Activated naive CD4-positive, alpha-beta T cell treated with anti-CD3 and anti-CD28 coated beads, Interleukin-2, amount 10 ng/mL, durations not matched to agents 7 days and 5 days (primary cell): ENCODE results near the gene PAM16.

Experiments
- CTCF ChIA-PET: fragments of 350-600 bp; sonication (Branson Sonifier 250); formaldehyde crosslinking; loops from one replicate; lab custom pipeline; 2021; ENCODE audit warnings: antibody characterized with exemption; lab: Charles Lee
- DNase-seq: peaks from one replicate; pipeline ENCODE4 v3.0.0-alpha.2; 2020
- H3K27ac Mint-ChIP-seq: one replicate; pipeline ENCODE4 v1.8.0; 2021; ENCODE audit warnings: mild to moderate bottlenecking, moderate library complexity, mixed read lengths
- H3K27me3 Mint-ChIP-seq: one replicate; pipeline ENCODE4 v1.8.0; 2021; ENCODE audit warnings: mild to moderate bottlenecking, mixed read lengths
- H3K36me3 Mint-ChIP-seq: one replicate; pipeline ENCODE4 v1.8.0; 2021; ENCODE audit warnings: mixed read lengths
- H3K4me1 Mint-ChIP-seq: one replicate; pipeline ENCODE4 v1.8.0; 2021; ENCODE audit warnings: mixed read lengths
- H3K4me3 Mint-ChIP-seq: one replicate; pipeline ENCODE4 v1.8.0; 2021; ENCODE audit warnings: mild to moderate bottlenecking, moderate library complexity, mixed read lengths
- H3K9me3 Mint-ChIP-seq: one replicate; pipeline ENCODE4 v1.8.0; 2021; ENCODE audit warnings: mixed read lengths

The PAM16 gene

GRCh38 chr16:4370570-4371356 is 19.6 kb upstream of the PAM16 start:
- CTCF ChIA-PET: no interaction called here
- Mint-ChIP-seq H3K36me3 (peaks cover 8% of the 10 kb centered on the region), H3K9me3 (no peaks in the 10 kb centered on the region), H3K4me1 (peaks cover 11% of the 10 kb centered on the region), H3K4me3 (no peak overlapping the region), H3K27ac (no peak overlapping the region), H3K27me3 (no peaks in the 10 kb centered on the region)
- DNase-seq: no peak

GRCh38 chr16:4370151-4370550 is 19.0 kb upstream of the PAM16 start:
- H3K27me3 Mint-ChIP-seq: no peaks in the 10 kb centered on the region
- no peak for DNase-seq
- CTCF ChIA-PET: no interaction called here
- peaks cover 11% of the 10 kb centered on the region for H3K4me1 Mint-ChIP-seq
- no peaks in the 10 kb centered on the region for H3K9me3 Mint-ChIP-seq
- H3K27ac Mint-ChIP-seq: no peak overlapping the region
- no peak overlapping the region for H3K4me3 Mint-ChIP-seq
- H3K36me3 Mint-ChIP-seq: peaks cover 7% of the 10 kb centered on the region

GRCh38 chr16:4369007-4369733 is 18.0 kb upstream of the PAM16 start:
- H3K27ac Mint-ChIP-seq: no peak overlapping the region
- peaks cover 7% of the 10 kb centered on the region for H3K36me3 Mint-ChIP-seq
- no peaks in the 10 kb centered on the region for H3K27me3 Mint-ChIP-seq
- H3K4me3 Mint-ChIP-seq: no peak overlapping the region
- no peaks in the 10 kb centered on the region for H3K9me3 Mint-ChIP-seq
- CTCF ChIA-PET: no interaction called here
- H3K4me1 Mint-ChIP-seq: peaks cover 11% of the 10 kb centered on the region
- DNase-seq: no peak

GRCh38 chr16:4367393-4367856 is 16.3 kb upstream of the PAM16 start:
- peaks cover 17% of the 10 kb centered on the region for H3K36me3 Mint-ChIP-seq
- DNase-seq: no peak
- peaks cover 4% of the 10 kb centered on the region for H3K4me1 Mint-ChIP-seq
- no peaks in the 10 kb centered on the region for H3K9me3 Mint-ChIP-seq
- H3K27ac Mint-ChIP-seq: no peak overlapping the region
- H3K4me3 Mint-ChIP-seq: no peak overlapping the region
- CTCF ChIA-PET: no interaction called here
- no peaks in the 10 kb centered on the region for H3K27me3 Mint-ChIP-seq

GRCh38 chr16:4366016-4366415 is 14.9 kb upstream of the PAM16 start:
- CTCF ChIA-PET: no interaction called here
- H3K27ac Mint-ChIP-seq: no peak overlapping the region

GRCh38 chr16:4365615-4366014 is 14.5 kb upstream of the PAM16 start:
- H3K4me3 Mint-ChIP-seq: no peak overlapping the region
- DNase-seq: no peak
- peaks cover 25% of the 10 kb centered on the region for H3K36me3 Mint-ChIP-seq
- no peaks in the 10 kb centered on the region for H3K27me3 Mint-ChIP-seq
- CTCF ChIA-PET: no interaction called here
- no peaks in the 10 kb centered on the region for H3K4me1 Mint-ChIP-seq
- H3K27ac Mint-ChIP-seq: no peak overlapping the region
- H3K9me3 Mint-ChIP-seq: no peaks in the 10 kb centered on the region

More at GRCh38 chr16:4366016-4366415, 14.9 kb upstream of the PAM16 start:
- Mint-ChIP-seq H3K27me3 (no peaks in the 10 kb centered on the region), H3K4me1 (no peaks in the 10 kb centered on the region), H3K9me3 (no peaks in the 10 kb centered on the region), H3K36me3 (peaks cover 22% of the 10 kb centered on the region), H3K4me3 (no peak overlapping the region)
- no peak for DNase-seq

GRCh38 chr16:4365014-4365406 is 13.9 kb upstream of the PAM16 start:
- peaks cover 25% of the 10 kb centered on the region for H3K36me3 Mint-ChIP-seq
- no peaks in the 10 kb centered on the region for H3K9me3 Mint-ChIP-seq
- no peak overlapping the region for H3K4me3 Mint-ChIP-seq
- no peak for DNase-seq
- CTCF ChIA-PET: no interaction called here
- no peaks in the 10 kb centered on the region for H3K27me3 Mint-ChIP-seq
- H3K27ac Mint-ChIP-seq: no peak overlapping the region
- no peaks in the 10 kb centered on the region for H3K4me1 Mint-ChIP-seq

- no peaks in the 10 kb centered on the region for H3K4me1 Mint-ChIP-seq
- H3K9me3 Mint-ChIP-seq: no peaks in the 10 kb centered on the region
- no peak overlapping the region for H3K4me3 Mint-ChIP-seq
- H3K36me3 Mint-ChIP-seq: peaks cover 25% of the 10 kb centered on the region
- CTCF ChIA-PET: no interaction called here
- H3K27me3 Mint-ChIP-seq: no peaks in the 10 kb centered on the region
- no peak for DNase-seq
- no peak overlapping the region for H3K27ac Mint-ChIP-seq
Measured at GRCh38 chr16:4364196-4365013, 13.3 kb upstream of the PAM16 start.

- H3K4me3 Mint-ChIP-seq: no peak overlapping the region
- H3K4me1 Mint-ChIP-seq: no peaks in the 10 kb centered on the region
- H3K9me3 Mint-ChIP-seq: no peaks in the 10 kb centered on the region
- H3K27me3 Mint-ChIP-seq: no peaks in the 10 kb centered on the region
- H3K36me3 Mint-ChIP-seq: peaks cover 28% of the 10 kb centered on the region
- H3K27ac Mint-ChIP-seq: no peak overlapping the region
- CTCF ChIA-PET: no interaction called here
- DNase-seq: no peak
Measured at GRCh38 chr16:4362476-4363135, 11.5 kb upstream of the PAM16 start.

- H3K9me3 Mint-ChIP-seq: no peaks in the 10 kb centered on the region
- H3K27ac Mint-ChIP-seq: no peak overlapping the region
- DNase-seq: no peak
- H3K4me3 Mint-ChIP-seq: no peak overlapping the region
- no peaks in the 10 kb centered on the region for H3K4me1 Mint-ChIP-seq
- peaks cover 27% of the 10 kb centered on the region for H3K36me3 Mint-ChIP-seq
- CTCF ChIA-PET: interaction anchor here (1.2 to 1.6 kb wide), 2 partner anchors 40 to 144 kb away, joined by 3 to 7 read pairs; no protein-coding TSS in a partner anchor
- H3K27me3 Mint-ChIP-seq: no peaks in the 10 kb centered on the region
Measured at GRCh38 chr16:4361944-4362311, 10.8 kb upstream of the PAM16 start.

- peaks cover 28% of the 10 kb centered on the region for H3K36me3 Mint-ChIP-seq
- CTCF ChIA-PET: interaction anchor here (1.2 to 1.6 kb wide), 2 partner anchors 41 to 144 kb away, joined by 3 to 7 read pairs; no protein-coding TSS in a partner anchor
- DNase-seq: no peak
- H3K27me3 Mint-ChIP-seq: no peaks in the 10 kb centered on the region
- no peaks in the 10 kb centered on the region for H3K9me3 Mint-ChIP-seq
- no peaks in the 10 kb centered on the region for H3K4me1 Mint-ChIP-seq
- no peak overlapping the region for H3K4me3 Mint-ChIP-seq
- H3K27ac Mint-ChIP-seq: no peak overlapping the region
Measured at GRCh38 chr16:4361033-4361943, 10.2 kb upstream of the PAM16 start.

GRCh38 chr16:4360538-4361021 is 9.5 kb upstream of the PAM16 start:
- CTCF ChIA-PET: interaction anchor here (1.2 to 1.6 kb wide), 2 partner anchors 41 to 145 kb away, joined by 3 to 7 read pairs; no protein-coding TSS in a partner anchor
- DNase-seq: no peak
- H3K27me3 Mint-ChIP-seq: no peaks in the 10 kb centered on the region
- no peak overlapping the region for H3K4me3 Mint-ChIP-seq
- no peaks in the 10 kb centered on the region for H3K4me1 Mint-ChIP-seq
- H3K36me3 Mint-ChIP-seq: peaks cover 28% of the 10 kb centered on the region
- H3K9me3 Mint-ChIP-seq: no peaks in the 10 kb centered on the region
- H3K27ac Mint-ChIP-seq: no peak overlapping the region

GRCh38 chr16:4359914-4360313 is 8.8 kb upstream of the PAM16 start:
- Mint-ChIP-seq H3K9me3 (no peaks in the 10 kb centered on the region), H3K4me3 (no peak overlapping the region), H3K27ac (no peak overlapping the region), H3K27me3 (no peaks in the 10 kb centered on the region), H3K4me1 (no peaks in the 10 kb centered on the region), H3K36me3 (peaks cover 29% of the 10 kb centered on the region)
- CTCF ChIA-PET: interaction anchor here (0.9 to 2.1 kb wide), 3 partner anchors 13 to 34 kb away, joined by 3 to 6 read pairs (median 3); no protein-coding TSS in a partner anchor
- DNase-seq: no peak
